GM21447 (cell line): ENCODE data around the gene TEX13C.
"Not testable (repeated sequence)": the region's sequence is repeated elsewhere in the genome, so short reads cannot be mapped to it uniquely, and the experiment has no call there.

Experiments
- ATAC-seq: cut with Tn5 transposase; IDR thresholded peaks from one replicate; pipeline ENCODE4 v1.9.1; 2021; ENCODE audit not compliant: unreplicated experiment

The TEX13C gene

GRCh38 chrX:125319646-125320521 is at the start of gene TEX13C:
Gene TEX13C (plus strand): TSS chrX:125319871. CDS start chrX:125320120, 249 bp downstream.
- ATAC-seq: no peak

- no peak for ATAC-seq
Measured at GRCh38 chrX:125287282-125287681, 32.4 kb upstream of the TEX13C start.

GRCh38 chrX:125288343-125288742 is 31.3 kb upstream of the TEX13C start:
- no peak for ATAC-seq

- no peak for ATAC-seq
Measured at GRCh38 chrX:125289209-125289608, 30.5 kb upstream of the TEX13C start.

GRCh38 chrX:125289920-125290319 is 29.8 kb upstream of the TEX13C start:
- no peak for ATAC-seq

GRCh38 chrX:125291124-125291523 is 28.5 kb upstream of the TEX13C start:
- no peak for ATAC-seq

GRCh38 chrX:125293850-125294780 is 25.6 kb upstream of the TEX13C start:
- peak; percentile 61 for ATAC-seq

- ATAC-seq: peak; percentile 81
Measured at GRCh38 chrX:125295337-125295736, 24.3 kb upstream of the TEX13C start.

GRCh38 chrX:125298871-125299270 is 20.8 kb upstream of the TEX13C start:
- ATAC-seq: no peak

GRCh38 chrX:125306335-125306866 is 13.3 kb upstream of the TEX13C start:
- ATAC-seq: no peak

GRCh38 chrX:125308653-125309052 is 11.0 kb upstream of the TEX13C start:
- ATAC-seq: no peak

- ATAC-seq: not testable (repeated sequence)
Measured at GRCh38 chrX:125319166-125319565, 505 bp upstream of the TEX13C start.

GRCh38 chrX:125322431-125322830 is 2.8 kb downstream of the TEX13C start:
- ATAC-seq: no peak

- no peak for ATAC-seq
Measured at GRCh38 chrX:125326599-125326998, 6.9 kb downstream of the TEX13C start.

- ATAC-seq: no peak
Measured at GRCh38 chrX:125327891-125328290, 8.2 kb downstream of the TEX13C start.

GRCh38 chrX:125333583-125333982 is 13.9 kb downstream of the TEX13C start:
- ATAC-seq: no peak

GRCh38 chrX:125340490-125340889 is 20.8 kb downstream of the TEX13C start:
- no peak for ATAC-seq

GRCh38 chrX:125374169-125374568 is 54.5 kb downstream of the TEX13C start:
- no peak for ATAC-seq
